Lower lobe of right lung (tissue), 2 donors: ENCODE data around the gene SGTB. TPM values are rescaled to one million over a fixed set of nuclear protein-coding genes. Genes with fewer than 3 reads are reported as not detected.
A peak's percentile ranks its signal among the peaks of the same experiment; 100 is the strongest.

Source experiments
- ATAC-seq, 2 donors: fragments of 200-7000 bp; cut with Tn5 transposase; one replicate each; pipeline ENCODE4 v1.9.1; 2020 to 2022; ENCODE audit warnings: mild to moderate bottlenecking in 2 of 2, moderate library complexity in 2 of 2
- DNase-seq: peaks from one replicate; pipeline ENCODE4 v3.0.0-alpha.2; 2020
- H3K27ac ChIP-seq: fragments of 200-600 bp; one replicate; pipeline ENCODE4 v1.8.0; 2022
- H3K27me3 ChIP-seq: fragments of 200-600 bp; one replicate; pipeline ENCODE4 v1.8.0; 2022; ENCODE audit warnings: low read depth
- H3K36me3 ChIP-seq: fragments of 200-600 bp; one replicate; pipeline ENCODE4 v1.8.0; 2022; ENCODE audit warnings: mild to moderate bottlenecking
- H3K4me1 ChIP-seq: fragments of 200-600 bp; one replicate; pipeline ENCODE4 v1.8.0; 2022
- H3K4me3 ChIP-seq: fragments of 200-600 bp; one replicate; pipeline ENCODE4 v1.8.0; 2022; ENCODE audit warnings: mild to moderate bottlenecking
- H3K9me3 ChIP-seq: fragments of 200-600 bp; one replicate; pipeline ENCODE4 v1.8.0; 2022
- CTCF ChIP-seq: fragments of 200-600 bp; IDR thresholded peaks from one replicate; pipeline ENCODE4 v1.8.0; 2022; ENCODE audit warnings: antibody characterized with exemption, mild to moderate bottlenecking
- intact Hi-C: fragments of 100-400 bp; cut with DNase I; formaldehyde crosslinking; loops from one replicate; pipeline ENCODE4 v1.11.0; 2022
- total RNA-seq: library from RNA; stranded (reverse); fragmentation: NEBNext Ultra II Directional; extraction: Animal tissue kit (Norgen Biotek cat#: 25700); gene quantifications from one replicate; pipeline ENCODE4 v1.2.1, GENCODE V29; 2021
- donor health status: DM: no; HTN: yes; CAD: no; lungs with severe emphysema.

The SGTB gene
- total RNA-seq, 1 donor from 2014 or later, result 9.2 TPM

GRCh38 chr5:65722575-65723403 is 880 bp upstream of the SGTB start:
- ATAC-seq (peak; percentile 26 to 55), DNase-seq (no peak)
- intact Hi-C loops, result no loop called here
- peak overlapping the region; percentile 84 for H3K27ac ChIP-seq
- H3K4me1 ChIP-seq, result peaks cover 13% of the 10 kb centered on the region
- H3K36me3 ChIP-seq, result no peaks in the 10 kb centered on the region
- H3K27me3 ChIP-seq, result no peaks in the 10 kb centered on the region
- H3K4me3 ChIP-seq, result peak overlapping the region; percentile 96
- no peaks in the 10 kb centered on the region for H3K9me3 ChIP-seq
- no peak for TF ChIP-seq CTCF

- peaks cover 13% of the 10 kb centered on the region for H3K4me1 ChIP-seq
- H3K4me3 ChIP-seq, result peak overlapping the region; percentile 96
- peak; percentile 57 for DNase-seq
- ATAC-seq, result peak; percentile 39 to 40
- no peaks in the 10 kb centered on the region for H3K9me3 ChIP-seq
- H3K36me3 ChIP-seq, result no peaks in the 10 kb centered on the region
- peak overlapping the region; percentile 84 for H3K27ac ChIP-seq
- no peaks in the 10 kb centered on the region for H3K27me3 ChIP-seq
- no peak for TF ChIP-seq CTCF
- intact Hi-C loops, result no loop called here
These were observed 724 bp downstream of the SGTB start for GRCh38 chr5:65721050-65721719.

- no peak overlapping the region for H3K4me3 ChIP-seq
- TF ChIP-seq CTCF, result no peak
- ATAC-seq (no peak), DNase-seq (no peak)
- intact Hi-C loops, result no loop called here
- no peaks in the 10 kb centered on the region for H3K9me3 ChIP-seq
- H3K27ac ChIP-seq, result no peak overlapping the region
- H3K36me3 ChIP-seq, result no peaks in the 10 kb centered on the region
- H3K4me1 ChIP-seq, result peaks cover 13% of the 10 kb centered on the region
- H3K27me3 ChIP-seq, result no peaks in the 10 kb centered on the region
These were observed 3.2 kb downstream of the SGTB start for GRCh38 chr5:65718576-65719310.

- no peak for DNase-seq
- Histone ChIP-seq H3K4me1 (no peaks in the 10 kb centered on the region), H3K4me3 (no peak overlapping the region), H3K27ac (no peak overlapping the region), H3K9me3 (no peaks in the 10 kb centered on the region), H3K36me3 (peaks cover 32% of the 10 kb centered on the region), H3K27me3 (no peaks in the 10 kb centered on the region)
- intact Hi-C loops, result no loop called here
- TF ChIP-seq CTCF, result no peak
- no peak for ATAC-seq
These were observed 13.8 kb downstream of the SGTB start for GRCh38 chr5:65708145-65708544.

- intact Hi-C loops, result no loop called here
- ATAC-seq, result no peak
- no peak for TF ChIP-seq CTCF
These were observed 14.2 kb downstream of the SGTB start for GRCh38 chr5:65707663-65708062.

More at GRCh38 chr5:65707663-65708062, 14.2 kb downstream of the SGTB start:
- Histone ChIP-seq H3K27ac (no peak overlapping the region), H3K4me1 (no peaks in the 10 kb centered on the region), H3K36me3 (peaks cover 33% of the 10 kb centered on the region), H3K4me3 (no peak overlapping the region), H3K27me3 (no peaks in the 10 kb centered on the region), H3K9me3 (no peaks in the 10 kb centered on the region)
- no peak for DNase-seq
